ENCODE data around the gene GPR25.

GPR25 gene

GRCh38 chr1:200877839-200878551 is 5.2 kb downstream of the GPR25 start:
- Histone ChIP-seq H3K4me2 (ENCODE audit: low read length) (no peak overlapping the region), H3K27ac (ENCODE audit: low read depth, low read length, poor library complexity, severe bottlenecking) (no peak overlapping the region), H3K36me3 (ENCODE audit: insufficient read depth, low read length) (no peaks in the 10 kb centered on the region), H3K27me3 (ENCODE audit: insufficient read depth, low read length) (peaks cover 7% of the 10 kb centered on the region), H2AFZ (ENCODE audit: low read length) (no peak overlapping the region), H3K9me3 (ENCODE audit: low read length) (no peaks in the 10 kb centered on the region), H3F3A (ENCODE audit: insufficient read depth, low read length) (no peaks in the 10 kb centered on the region), H3K9ac (ENCODE audit: low read length) (no peak overlapping the region), H4K20me1 (ENCODE audit: insufficient read depth, low read length) (no peaks in the 10 kb centered on the region), H3K9me2 (ENCODE audit: low read depth, low read length) (no peaks in the 10 kb centered on the region), H3K79me2 (ENCODE audit: insufficient read depth, low read length) (no peaks in the 10 kb centered on the region), H3K4me1 (ENCODE audit: insufficient read depth, low read length, severe bottlenecking) (no peaks in the 10 kb centered on the region), H3K4me3 (ENCODE audit: low read depth, low read length, poor library complexity, severe bottlenecking) (no peak overlapping the region)
- no peak for TF ChIP-seq EZH2 (IDR thresholded peaks at IDR 0.05; ENCODE audit: borderline replicate concordance, low read length)
- TF ChIP-seq, protein P1, sequence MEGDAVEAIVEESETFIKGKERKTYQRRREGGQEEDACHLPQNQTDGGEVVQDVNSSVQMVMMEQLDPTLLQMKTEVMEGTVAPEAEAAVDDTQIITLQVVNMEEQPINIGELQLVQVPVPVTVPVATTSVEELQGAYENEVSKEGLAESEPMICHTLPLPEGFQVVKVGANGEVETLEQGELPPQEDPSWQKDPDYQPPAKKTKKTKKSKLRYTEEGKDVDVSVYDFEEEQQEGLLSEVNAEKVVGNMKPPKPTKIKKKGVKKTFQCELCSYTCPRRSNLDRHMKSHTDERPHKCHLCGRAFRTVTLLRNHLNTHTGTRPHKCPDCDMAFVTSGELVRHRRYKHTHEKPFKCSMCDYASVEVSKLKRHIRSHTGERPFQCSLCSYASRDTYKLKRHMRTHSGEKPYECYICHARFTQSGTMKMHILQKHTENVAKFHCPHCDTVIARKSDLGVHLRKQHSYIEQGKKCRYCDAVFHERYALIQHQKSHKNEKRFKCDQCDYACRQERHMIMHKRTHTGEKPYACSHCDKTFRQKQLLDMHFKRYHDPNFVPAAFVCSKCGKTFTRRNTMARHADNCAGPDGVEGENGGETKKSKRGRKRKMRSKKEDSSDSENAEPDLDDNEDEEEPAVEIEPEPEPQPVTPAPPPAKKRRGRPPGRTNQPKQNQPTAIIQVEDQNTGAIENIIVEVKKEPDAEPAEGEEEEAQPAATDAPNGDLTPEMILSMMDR (IDR thresholded peaks at IDR 0.05; ENCODE audit: low read length), result no peak

GRCh38 chr1:200880212-200880611 is 7.4 kb downstream of the GPR25 start:
- Histone ChIP-seq H3K9ac (ENCODE audit: low read length) (no peak overlapping the region), H3K27me3 (ENCODE audit: insufficient read depth, low read length) (peaks cover 7% of the 10 kb centered on the region), H3K4me3 (ENCODE audit: low read depth, low read length, poor library complexity, severe bottlenecking) (no peak overlapping the region), H3K79me2 (ENCODE audit: insufficient read depth, low read length) (no peaks in the 10 kb centered on the region), H3K4me1 (ENCODE audit: insufficient read depth, low read length, severe bottlenecking) (no peaks in the 10 kb centered on the region), H3K9me2 (ENCODE audit: low read depth, low read length) (no peaks in the 10 kb centered on the region), H3K9me3 (ENCODE audit: low read length) (no peaks in the 10 kb centered on the region), H2AFZ (ENCODE audit: low read length) (no peak overlapping the region), H3K27ac (ENCODE audit: low read depth, low read length, poor library complexity, severe bottlenecking) (no peak overlapping the region), H4K20me1 (ENCODE audit: insufficient read depth, low read length) (no peaks in the 10 kb centered on the region), H3K4me2 (ENCODE audit: low read length) (no peak overlapping the region), H3F3A (ENCODE audit: insufficient read depth, low read length) (no peaks in the 10 kb centered on the region), H3K36me3 (ENCODE audit: insufficient read depth, low read length) (no peaks in the 10 kb centered on the region)
- TF ChIP-seq, protein P1 (IDR thresholded peaks at IDR 0.05; ENCODE audit: low read length), result no peak

GRCh38 chr1:200883118-200883517 is 10.3 kb downstream of the GPR25 start:
- Histone ChIP-seq H2AFZ (ENCODE audit: low read length) (no peak overlapping the region), H4K20me1 (ENCODE audit: insufficient read depth, low read length) (no peaks in the 10 kb centered on the region)

More at GRCh38 chr1:200883118-200883517, 10.3 kb downstream of the GPR25 start:
- H3F3A ChIP-seq (ENCODE audit: insufficient read depth, low read length), result no peaks in the 10 kb centered on the region
- H3K4me1 ChIP-seq (ENCODE audit: insufficient read depth, low read length, severe bottlenecking), result no peaks in the 10 kb centered on the region
- no peak overlapping the region for H3K27ac ChIP-seq (ENCODE audit: low read depth, low read length, poor library complexity, severe bottlenecking)
- no peak overlapping the region for H3K4me2 ChIP-seq (ENCODE audit: low read length)
- no peaks in the 10 kb centered on the region for H3K36me3 ChIP-seq (ENCODE audit: insufficient read depth, low read length)
- no peak for TF ChIP-seq EZH2 (IDR thresholded peaks at IDR 0.05; ENCODE audit: borderline replicate concordance, low read length)
- TF ChIP-seq, protein P1 (IDR thresholded peaks at IDR 0.05; ENCODE audit: low read length), result no peak
- no peaks in the 10 kb centered on the region for H3K79me2 ChIP-seq (ENCODE audit: insufficient read depth, low read length)
- no peak overlapping the region for H3K4me3 ChIP-seq (ENCODE audit: low read depth, low read length, poor library complexity, severe bottlenecking)
- H3K9me2 ChIP-seq (ENCODE audit: low read depth, low read length), result no peaks in the 10 kb centered on the region
- H3K9ac ChIP-seq (ENCODE audit: low read length), result no peak overlapping the region
- H3K9me3 ChIP-seq (ENCODE audit: low read length), result no peaks in the 10 kb centered on the region
- peaks cover 7% of the 10 kb centered on the region for H3K27me3 ChIP-seq (ENCODE audit: insufficient read depth, low read length)

Measured in OCI-LY1 (cell line).